H1 (cell line): ENCODE measurements around the gene CCR9. TPM values are rescaled to one million over a fixed set of nuclear protein-coding genes. Genes with fewer than 3 reads are reported as not detected.

Experiments used
- ASH2L ChIP-seq: fragments of 200-600, 300-600 bp; sonication (generic); IDR thresholded peaks from one replicate; pipeline ENCODE4 v1.7.1; 2017; ENCODE audit warnings: low read length
- CBX5 ChIP-seq: fragments of 300-800, 300-1000 bp; sonication (generic); IDR thresholded peaks from 2 replicates; pipeline ENCODE4 v1.7.1; 2016; ENCODE audit warnings: antibody characterized with exemption, low read length, low read depth
- HDAC6 ChIP-seq: IDR thresholded peaks from one replicate; pipeline ENCODE4 v1.7.1; 2012; ENCODE audit warnings: low read depth, mild to moderate bottlenecking, inconsistent platforms, low read length, moderate library complexity
- PHF8 ChIP-seq: fragments of 200-600 bp; sonication (generic); conservative IDR thresholded peaks from 2 replicates; pipeline ENCODE4 v1.7.1; 2012; ENCODE audit warnings: low read depth, mild to moderate bottlenecking, inconsistent platforms, low read length, moderate library complexity
- RNF2 ChIP-seq: fragments of 200-900, 300-1000 bp; sonication (generic); IDR thresholded peaks from 2 replicates; pipeline ENCODE4 v1.7.1; 2016; ENCODE audit warnings: borderline replicate concordance, low read depth, mild to moderate bottlenecking, antibody characterized with exemption, low read length; ENCODE audit not compliant: poor library complexity, severe bottlenecking; ENCODE audit errors: missing control alignments
- SIN3A ChIP-seq, 2 experiments: IDR thresholded peaks in 1 of 2; conservative IDR thresholded peaks in 1 of 2; 2 replicates each; pipeline ENCODE4 v1.6.1; 2011 to 2012; ENCODE audit warnings: low read length in 2 of 2, improper control_type of control experiment in 1 of 2, low read depth in 1 of 2, mild to moderate bottlenecking in 1 of 2
- polyA plus RNA-seq, 7 experiments: library from polyadenylated mRNA; depleted of rRNA in 3 of 7; stranded (reverse) in 5 of 7; unstranded in 2 of 7; fragments of >200 nt in 5 of 7; fragments of 200-250 nt in 2 of 7; gene quantifications; 1 replicate in 5 of 7; 2 replicates in 1 of 7; 4 replicates in 1 of 7; pipeline versions ENCODE4 v1.2.1 to v1.2.3, GENCODE V29; 2011 to 2013; ENCODE audit warnings: missing spikeins in 2 of 7, mixed read lengths in 2 of 7
- total RNA-seq: library from RNA; stranded (reverse); fragmentation: NEBNext Ultra II Directional; extraction: Animal tissue kit (Norgen Biotek cat#: 25700); gene quantifications from 2 replicates; pipeline ENCODE4 v1.2.1, GENCODE V29; 2021
- TF ChIP-seq, protein P1 (sequence below): fragments of 300-600 bp; sonication (generic); IDR thresholded peaks from 2 replicates; pipeline ENCODE4 v1.7.1; 2012; ENCODE audit warnings: low read length, moderate library complexity, mild to moderate bottlenecking, inconsistent platforms; ENCODE audit not compliant: insufficient replicate concordance
- TF ChIP-seq, protein P2 (sequence below): IDR thresholded peaks from 2 replicates; pipeline ENCODE4 v1.6.1; 2012; ENCODE audit warnings: inconsistent platforms
- TF ChIP-seq, protein P3 (sequence below): IDR thresholded peaks from 2 replicates; pipeline ENCODE4 v1.6.1; 2012; ENCODE audit warnings: low read length, inconsistent platforms

Gene CCR9
- total and polyA plus RNA-seq, 2 of the 8 experiments (the other 6 are each of a cell fraction or from before 2014, with no cell fraction given), result not detected

DNA sequence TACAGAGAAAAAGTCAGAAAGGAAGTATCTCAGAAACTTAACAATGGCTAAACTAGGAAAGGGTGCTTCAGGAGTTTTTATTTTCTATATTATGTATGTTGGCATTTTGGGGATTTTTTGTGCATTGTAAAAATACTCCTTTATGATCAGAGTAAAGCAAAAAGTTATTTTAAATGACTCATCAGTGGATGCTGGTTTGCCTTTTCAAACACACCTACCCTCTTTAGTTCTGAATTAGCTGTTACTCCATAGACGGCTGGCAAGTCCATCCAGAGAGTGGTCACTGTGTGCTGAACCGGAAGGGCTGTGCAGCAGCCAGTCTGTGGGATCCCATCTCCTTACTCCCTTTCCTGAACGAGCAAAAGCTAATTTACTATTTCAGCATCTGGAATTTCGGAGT, 942 bp downstream of the CCR9 start (continued):
- TF ChIP-seq, protein P1, sequence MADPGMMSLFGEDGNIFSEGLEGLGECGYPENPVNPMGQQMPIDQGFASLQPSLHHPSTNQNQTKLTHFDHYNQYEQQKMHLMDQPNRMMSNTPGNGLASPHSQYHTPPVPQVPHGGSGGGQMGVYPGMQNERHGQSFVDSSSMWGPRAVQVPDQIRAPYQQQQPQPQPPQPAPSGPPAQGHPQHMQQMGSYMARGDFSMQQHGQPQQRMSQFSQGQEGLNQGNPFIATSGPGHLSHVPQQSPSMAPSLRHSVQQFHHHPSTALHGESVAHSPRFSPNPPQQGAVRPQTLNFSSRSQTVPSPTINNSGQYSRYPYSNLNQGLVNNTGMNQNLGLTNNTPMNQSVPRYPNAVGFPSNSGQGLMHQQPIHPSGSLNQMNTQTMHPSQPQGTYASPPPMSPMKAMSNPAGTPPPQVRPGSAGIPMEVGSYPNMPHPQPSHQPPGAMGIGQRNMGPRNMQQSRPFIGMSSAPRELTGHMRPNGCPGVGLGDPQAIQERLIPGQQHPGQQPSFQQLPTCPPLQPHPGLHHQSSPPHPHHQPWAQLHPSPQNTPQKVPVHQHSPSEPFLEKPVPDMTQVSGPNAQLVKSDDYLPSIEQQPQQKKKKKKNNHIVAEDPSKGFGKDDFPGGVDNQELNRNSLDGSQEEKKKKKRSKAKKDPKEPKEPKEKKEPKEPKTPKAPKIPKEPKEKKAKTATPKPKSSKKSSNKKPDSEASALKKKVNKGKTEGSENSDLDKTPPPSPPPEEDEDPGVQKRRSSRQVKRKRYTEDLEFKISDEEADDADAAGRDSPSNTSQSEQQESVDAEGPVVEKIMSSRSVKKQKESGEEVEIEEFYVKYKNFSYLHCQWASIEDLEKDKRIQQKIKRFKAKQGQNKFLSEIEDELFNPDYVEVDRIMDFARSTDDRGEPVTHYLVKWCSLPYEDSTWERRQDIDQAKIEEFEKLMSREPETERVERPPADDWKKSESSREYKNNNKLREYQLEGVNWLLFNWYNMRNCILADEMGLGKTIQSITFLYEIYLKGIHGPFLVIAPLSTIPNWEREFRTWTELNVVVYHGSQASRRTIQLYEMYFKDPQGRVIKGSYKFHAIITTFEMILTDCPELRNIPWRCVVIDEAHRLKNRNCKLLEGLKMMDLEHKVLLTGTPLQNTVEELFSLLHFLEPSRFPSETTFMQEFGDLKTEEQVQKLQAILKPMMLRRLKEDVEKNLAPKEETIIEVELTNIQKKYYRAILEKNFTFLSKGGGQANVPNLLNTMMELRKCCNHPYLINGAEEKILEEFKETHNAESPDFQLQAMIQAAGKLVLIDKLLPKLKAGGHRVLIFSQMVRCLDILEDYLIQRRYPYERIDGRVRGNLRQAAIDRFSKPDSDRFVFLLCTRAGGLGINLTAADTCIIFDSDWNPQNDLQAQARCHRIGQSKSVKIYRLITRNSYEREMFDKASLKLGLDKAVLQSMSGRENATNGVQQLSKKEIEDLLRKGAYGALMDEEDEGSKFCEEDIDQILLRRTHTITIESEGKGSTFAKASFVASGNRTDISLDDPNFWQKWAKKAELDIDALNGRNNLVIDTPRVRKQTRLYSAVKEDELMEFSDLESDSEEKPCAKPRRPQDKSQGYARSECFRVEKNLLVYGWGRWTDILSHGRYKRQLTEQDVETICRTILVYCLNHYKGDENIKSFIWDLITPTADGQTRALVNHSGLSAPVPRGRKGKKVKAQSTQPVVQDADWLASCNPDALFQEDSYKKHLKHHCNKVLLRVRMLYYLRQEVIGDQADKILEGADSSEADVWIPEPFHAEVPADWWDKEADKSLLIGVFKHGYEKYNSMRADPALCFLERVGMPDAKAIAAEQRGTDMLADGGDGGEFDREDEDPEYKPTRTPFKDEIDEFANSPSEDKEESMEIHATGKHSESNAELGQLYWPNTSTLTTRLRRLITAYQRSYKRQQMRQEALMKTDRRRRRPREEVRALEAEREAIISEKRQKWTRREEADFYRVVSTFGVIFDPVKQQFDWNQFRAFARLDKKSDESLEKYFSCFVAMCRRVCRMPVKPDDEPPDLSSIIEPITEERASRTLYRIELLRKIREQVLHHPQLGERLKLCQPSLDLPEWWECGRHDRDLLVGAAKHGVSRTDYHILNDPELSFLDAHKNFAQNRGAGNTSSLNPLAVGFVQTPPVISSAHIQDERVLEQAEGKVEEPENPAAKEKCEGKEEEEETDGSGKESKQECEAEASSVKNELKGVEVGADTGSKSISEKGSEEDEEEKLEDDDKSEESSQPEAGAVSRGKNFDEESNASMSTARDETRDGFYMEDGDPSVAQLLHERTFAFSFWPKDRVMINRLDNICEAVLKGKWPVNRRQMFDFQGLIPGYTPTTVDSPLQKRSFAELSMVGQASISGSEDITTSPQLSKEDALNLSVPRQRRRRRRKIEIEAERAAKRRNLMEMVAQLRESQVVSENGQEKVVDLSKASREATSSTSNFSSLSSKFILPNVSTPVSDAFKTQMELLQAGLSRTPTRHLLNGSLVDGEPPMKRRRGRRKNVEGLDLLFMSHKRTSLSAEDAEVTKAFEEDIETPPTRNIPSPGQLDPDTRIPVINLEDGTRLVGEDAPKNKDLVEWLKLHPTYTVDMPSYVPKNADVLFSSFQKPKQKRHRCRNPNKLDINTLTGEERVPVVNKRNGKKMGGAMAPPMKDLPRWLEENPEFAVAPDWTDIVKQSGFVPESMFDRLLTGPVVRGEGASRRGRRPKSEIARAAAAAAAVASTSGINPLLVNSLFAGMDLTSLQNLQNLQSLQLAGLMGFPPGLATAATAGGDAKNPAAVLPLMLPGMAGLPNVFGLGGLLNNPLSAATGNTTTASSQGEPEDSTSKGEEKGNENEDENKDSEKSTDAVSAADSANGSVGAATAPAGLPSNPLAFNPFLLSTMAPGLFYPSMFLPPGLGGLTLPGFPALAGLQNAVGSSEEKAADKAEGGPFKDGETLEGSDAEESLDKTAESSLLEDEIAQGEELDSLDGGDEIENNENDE, result no peak
- TF ChIP-seq HDAC6 (no peak), RNF2 (no peak), CBX5 (no peak), PHF8 (no peak), ASH2L (no peak), SIN3A (conservative IDR thresholded peaks at IDR 0.05 in 1 of 2, IDR thresholded peaks at IDR 0.05 in 1 of 2; ENCODE audit: low read depth in 1 of 2, low read length in 2 of 2) (no peak)
- TF ChIP-seq, protein P2, sequence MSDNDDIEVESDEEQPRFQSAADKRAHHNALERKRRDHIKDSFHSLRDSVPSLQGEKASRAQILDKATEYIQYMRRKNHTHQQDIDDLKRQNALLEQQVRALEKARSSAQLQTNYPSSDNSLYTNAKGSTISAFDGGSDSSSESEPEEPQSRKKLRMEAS, result no peak
- TF ChIP-seq, protein P3, sequence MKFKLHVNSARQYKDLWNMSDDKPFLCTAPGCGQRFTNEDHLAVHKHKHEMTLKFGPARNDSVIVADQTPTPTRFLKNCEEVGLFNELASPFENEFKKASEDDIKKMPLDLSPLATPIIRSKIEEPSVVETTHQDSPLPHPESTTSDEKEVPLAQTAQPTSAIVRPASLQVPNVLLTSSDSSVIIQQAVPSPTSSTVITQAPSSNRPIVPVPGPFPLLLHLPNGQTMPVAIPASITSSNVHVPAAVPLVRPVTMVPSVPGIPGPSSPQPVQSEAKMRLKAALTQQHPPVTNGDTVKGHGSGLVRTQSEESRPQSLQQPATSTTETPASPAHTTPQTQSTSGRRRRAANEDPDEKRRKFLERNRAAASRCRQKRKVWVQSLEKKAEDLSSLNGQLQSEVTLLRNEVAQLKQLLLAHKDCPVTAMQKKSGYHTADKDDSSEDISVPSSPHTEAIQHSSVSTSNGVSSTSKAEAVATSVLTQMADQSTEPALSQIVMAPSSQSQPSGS, result no peak
